GM19395 (cell line): ENCODE measurements around the gene EIF3J.
"Not testable (repeated sequence)": the region's sequence is repeated elsewhere in the genome, so short reads cannot be mapped to it uniquely, and the experiment has no call there.

ENCODE experiments used
- ATAC-seq: cut with Tn5 transposase; IDR thresholded peaks from one replicate; pipeline ENCODE4 v1.9.1; 2021; ENCODE audit warnings: mild to moderate bottlenecking, moderate library complexity; ENCODE audit not compliant: unreplicated experiment

Gene EIF3J, protein sequence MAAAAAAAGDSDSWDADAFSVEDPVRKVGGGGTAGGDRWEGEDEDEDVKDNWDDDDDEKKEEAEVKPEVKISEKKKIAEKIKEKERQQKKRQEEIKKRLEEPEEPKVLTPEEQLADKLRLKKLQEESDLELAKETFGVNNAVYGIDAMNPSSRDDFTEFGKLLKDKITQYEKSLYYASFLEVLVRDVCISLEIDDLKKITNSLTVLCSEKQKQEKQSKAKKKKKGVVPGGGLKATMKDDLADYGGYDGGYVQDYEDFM

DNA sequence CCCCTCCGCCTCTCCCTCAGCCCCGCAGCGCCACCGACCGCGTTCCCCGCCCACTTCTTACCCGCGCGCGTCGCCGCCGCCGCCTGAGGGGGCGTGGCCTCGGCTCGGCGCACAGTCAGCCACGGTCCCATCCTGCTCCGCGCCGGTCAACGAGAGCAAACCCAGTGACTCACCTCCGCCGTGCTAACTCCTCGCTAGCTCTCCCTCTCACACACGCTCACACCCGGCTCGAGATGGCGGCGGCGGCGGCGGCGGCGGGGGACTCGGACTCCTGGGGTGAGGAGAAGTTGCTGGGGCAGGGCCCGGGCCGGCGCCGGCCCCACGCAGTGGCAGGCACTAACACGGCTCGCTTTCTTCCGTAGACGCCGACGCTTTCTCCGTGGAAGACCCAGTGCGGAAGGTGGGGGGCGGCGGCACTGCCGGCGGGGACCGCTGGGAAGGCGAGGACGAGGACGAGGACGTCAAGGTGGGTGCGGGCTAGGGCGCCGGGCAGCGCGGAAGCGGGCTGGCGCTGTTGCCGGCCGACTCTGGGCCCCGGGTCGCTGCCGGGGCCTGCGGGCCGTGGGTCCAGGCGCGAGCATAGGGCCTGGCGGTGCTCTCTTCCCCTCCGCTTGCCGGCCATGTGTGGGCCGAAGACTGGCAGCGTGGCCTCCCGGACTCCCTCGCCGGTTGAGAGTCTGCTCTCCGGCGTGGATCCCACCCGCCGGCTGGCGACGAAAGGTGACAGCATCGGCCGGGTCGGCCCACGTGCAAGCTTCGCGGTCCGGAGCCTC lies at the start of gene EIF3J:
TSS of gene EIF3J (plus strand) at position 186 of the 773 bp plus-strand sequence. CDS start at position 234, 48 bp downstream.
- ATAC-seq: peak; percentile 83

GRCh38 chr15:44489464-44489863 lies 47.5 kb upstream of the EIF3J start:
- no peak for ATAC-seq

GRCh38 chr15:44490622-44491021 lies 46.3 kb upstream of the EIF3J start:
- ATAC-seq: no peak

DNA sequence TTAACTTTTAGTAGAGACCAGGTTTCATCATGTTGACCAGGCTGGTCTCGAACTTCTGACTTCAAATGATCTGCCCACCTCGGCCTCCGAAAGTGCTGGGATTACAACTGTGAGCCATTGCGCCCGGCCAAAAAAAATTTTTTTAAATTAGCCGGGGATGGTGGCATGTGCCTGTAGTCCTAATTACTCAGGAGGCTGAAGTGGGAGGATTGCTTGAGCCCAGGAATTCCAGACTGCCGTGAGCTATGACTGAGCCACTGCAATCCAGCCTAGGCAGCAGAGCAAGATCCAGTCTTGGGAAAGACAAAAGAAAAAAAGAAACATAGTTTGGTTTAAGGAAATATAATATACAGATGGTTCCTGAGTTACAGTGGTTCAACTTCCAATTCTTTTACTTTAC lies 44.9 kb upstream of the EIF3J start:
- no peak for ATAC-seq

DNA sequence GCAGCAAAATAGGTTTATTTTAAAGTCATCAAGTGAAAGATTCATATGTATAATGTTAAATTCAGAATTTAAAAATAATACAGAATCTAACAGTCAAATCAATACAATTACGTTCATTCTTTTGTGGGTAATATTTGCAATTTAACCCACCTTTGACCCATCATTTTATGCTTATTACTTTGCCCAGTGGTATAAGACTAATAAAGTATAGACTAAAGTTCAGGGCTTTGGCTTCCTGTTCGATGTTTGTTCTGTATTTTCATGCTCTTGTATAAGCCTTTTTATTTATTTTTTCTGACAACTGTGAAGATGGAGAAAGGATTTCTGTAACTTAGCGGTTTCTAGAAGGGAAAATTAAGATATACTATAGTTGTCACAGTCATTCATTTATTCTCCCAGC lies 44.3 kb upstream of the EIF3J start:
- no peak for ATAC-seq

DNA sequence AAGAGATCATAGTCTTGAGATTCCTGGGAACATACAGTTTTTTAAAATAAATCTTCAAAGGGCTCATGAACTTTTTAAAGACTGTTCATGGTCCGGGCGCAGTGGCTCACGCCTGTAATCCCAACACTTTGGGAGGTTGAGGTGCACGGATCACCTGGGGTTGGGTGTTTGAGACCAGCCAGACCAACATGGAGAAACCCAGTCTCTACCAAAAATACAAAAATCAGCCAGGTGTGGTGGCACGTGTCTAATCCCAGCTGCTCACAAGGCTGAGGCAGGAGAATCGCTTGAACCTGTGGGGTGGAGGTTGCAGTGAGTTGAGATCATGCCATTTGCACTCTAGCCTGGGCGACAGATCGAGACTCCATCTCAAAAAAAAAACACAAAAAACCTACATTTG lies 41.4 kb upstream of the EIF3J start:
- ATAC-seq: no peak

DNA sequence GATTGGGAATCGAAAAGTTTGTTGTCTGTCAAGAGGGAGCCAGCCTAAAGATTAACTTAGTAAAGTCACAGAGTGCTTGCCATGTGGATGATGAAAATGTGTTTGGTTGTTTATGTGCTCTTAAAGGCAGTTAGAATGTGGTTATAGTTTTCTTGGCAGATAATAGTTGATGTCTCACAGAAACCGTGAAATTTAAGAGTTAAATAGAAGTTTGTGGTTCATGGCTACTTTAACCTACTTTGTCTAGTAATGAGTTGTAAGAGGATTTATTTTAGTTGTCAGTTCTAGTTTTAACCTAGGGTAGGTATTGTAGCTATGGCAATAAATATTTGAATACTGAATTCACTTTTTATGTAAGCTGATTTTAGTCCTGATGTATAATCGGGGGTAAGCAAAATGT lies 36.4 kb upstream of the EIF3J start:
- ATAC-seq: no peak

GRCh38 chr15:44501768-44502366 lies 35.1 kb upstream of the EIF3J start:
- ATAC-seq: no peak

- no peak for ATAC-seq
Measured at GRCh38 chr15:44516436-44516835, 20.5 kb upstream of the EIF3J start.

- no peak for ATAC-seq
Measured at GRCh38 chr15:44519537-44519936, 17.4 kb upstream of the EIF3J start.

DNA sequence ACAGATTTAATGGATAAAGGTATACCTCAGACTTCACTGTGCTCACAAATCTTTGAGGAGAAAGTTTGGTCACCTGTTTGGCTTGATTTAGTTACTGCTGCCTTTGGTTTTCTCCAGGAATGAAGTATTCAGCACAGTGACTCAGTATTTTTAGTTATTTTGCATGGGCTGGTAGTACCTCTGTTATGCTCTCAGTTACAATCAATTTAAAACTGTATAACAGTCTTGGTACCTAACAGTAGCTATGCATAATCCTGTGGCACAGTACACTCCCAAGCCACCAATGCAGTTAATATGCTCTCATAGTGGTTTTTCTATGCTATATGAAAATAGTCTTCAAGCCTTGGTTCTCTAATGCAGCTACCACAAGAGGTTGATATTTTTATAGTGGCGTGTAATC lies 11.9 kb upstream of the EIF3J start:
- ATAC-seq: no peak

DNA sequence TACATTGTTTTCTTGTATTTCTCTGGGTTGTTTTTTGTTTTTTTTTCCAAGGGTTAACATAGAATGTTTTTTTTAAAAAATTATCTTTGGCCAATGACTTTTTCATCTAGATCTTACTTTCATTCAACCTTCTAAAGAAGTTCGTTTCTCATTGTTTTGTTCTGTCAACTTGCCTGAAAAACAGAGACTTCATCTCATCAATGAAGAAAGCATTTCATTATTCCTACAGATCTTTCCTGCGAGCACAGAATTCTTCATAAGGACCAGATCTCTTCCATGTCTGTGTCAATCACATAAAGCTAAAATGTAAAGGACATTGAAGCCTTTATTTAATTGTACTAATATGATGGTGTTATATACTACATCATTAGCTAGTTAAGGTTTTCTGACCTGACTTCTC lies 9.7 kb upstream of the EIF3J start:
- no peak for ATAC-seq

DNA sequence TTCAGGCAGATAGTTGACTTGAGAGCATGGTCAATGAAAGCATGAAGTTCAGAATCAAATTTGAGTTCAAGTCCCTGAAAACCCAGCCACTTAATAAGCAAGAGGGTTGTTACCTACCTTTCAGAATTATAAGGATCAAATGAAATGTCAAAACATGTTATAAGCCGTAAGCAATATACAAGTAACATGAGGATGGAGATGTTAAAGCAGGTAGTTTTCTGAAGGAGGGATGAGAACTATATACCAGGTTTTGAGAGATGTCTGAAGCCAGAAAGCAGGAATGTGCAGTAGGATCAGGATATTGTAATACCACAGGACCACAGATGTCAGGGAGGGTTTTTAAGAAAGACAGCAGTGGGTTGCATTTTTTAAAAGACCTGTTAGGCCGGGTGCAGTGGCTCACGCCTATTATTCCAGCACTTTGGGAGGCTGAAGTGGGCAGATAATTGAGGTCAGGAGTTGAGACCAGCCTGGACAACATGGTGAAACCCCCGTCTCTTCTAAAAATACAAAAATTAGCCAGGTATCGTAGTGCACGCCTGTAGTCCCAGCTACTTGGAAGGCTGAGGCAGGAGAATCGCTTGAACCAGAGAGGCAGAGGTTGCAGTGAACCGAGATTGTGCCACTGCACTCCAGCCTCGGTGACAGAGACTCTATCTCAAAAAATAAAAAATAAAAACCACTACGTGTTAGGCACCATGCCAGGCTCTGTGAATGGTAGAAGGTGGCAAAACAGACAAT lies 6.9 kb upstream of the EIF3J start:
- no peak for ATAC-seq

GRCh38 chr15:44530653-44531052 lies 6.3 kb upstream of the EIF3J start:
- ATAC-seq: no peak

DNA sequence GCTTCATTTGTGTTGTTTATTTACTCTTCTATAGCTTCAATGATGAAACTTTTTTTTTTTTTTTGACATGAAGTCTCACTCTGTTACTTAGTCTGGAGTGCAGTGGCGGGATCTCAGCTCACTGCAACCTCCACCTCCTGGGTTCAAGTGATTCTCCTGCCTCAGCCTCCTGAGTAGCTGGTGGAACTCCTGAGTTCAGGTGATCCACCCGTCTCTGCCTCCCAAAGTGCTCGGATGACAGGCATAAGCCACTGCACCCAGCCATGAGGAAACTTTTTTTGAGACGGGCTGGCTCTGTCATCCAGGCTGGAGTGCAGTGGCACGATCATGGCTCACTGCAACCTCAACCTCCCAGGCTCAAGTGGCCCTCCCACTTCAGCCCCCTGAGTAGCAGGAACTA lies 4.7 kb upstream of the EIF3J start:
- ATAC-seq: not testable (repeated sequence)

GRCh38 chr15:44532689-44533088 lies 4.3 kb upstream of the EIF3J start:
- no peak for ATAC-seq

- no peak for ATAC-seq
Measured at GRCh38 chr15:44535092-44535491, 1.9 kb upstream of the EIF3J start.

GRCh38 chr15:44535523-44536301 lies 1.2 kb upstream of the EIF3J start:
- peak; percentile 3 for ATAC-seq

GRCh38 chr15:44536302-44536961 lies 515 bp upstream of the EIF3J start:
- ATAC-seq: peak; percentile 62

GRCh38 chr15:44537735-44538240 lies 841 bp downstream of the EIF3J start:
- ATAC-seq: no peak
